ENCODE measurements around the gene MGARP.

DNA sequence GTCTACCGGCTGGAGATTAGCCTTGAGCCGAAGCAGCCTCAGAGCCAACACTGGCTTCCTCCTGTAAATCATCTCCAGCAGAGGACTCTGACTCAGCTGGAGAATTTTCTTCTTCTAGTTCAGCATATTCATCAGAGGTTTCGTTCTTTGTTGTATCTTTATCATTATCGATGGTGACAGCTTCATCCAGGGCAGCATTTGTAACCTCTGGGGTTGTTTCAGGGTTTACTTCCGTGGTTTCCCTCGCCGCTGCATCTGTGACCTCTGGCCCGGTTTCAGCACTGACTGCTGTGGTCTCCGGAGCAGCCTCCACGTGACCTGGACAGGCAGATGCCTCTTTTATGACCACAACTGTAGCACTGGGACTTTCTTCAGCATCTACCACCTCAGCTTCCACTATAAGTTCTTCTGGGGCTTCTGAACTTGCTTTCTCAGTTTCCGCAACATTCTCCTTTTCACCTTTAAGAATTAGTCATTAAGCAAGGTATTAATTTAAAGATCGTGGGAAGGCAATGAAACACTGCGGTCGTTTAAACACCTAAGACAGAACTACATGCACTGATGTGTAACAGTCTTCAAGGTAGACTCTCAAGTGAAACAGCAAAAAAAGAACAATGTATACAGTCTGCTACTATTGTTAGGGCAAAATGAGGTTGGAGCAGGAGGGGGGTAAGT lies 13.3 kb downstream of the MGARP start:
- no peak for TF ChIP-seq GATA2 (IDR thresholded peaks at IDR 0.05; ENCODE audit: low read depth, low read length)
- no peak for TF ChIP-seq GATA3 (IDR thresholded peaks at IDR 0.05; ENCODE audit: low read depth, low read length)

Measured in SH-SY5Y (cell line).